ENCODE measurements around the gene CXXC1. TPM values are rescaled to one million over a fixed set of nuclear protein-coding genes. Genes with fewer than 3 reads are reported as not detected.

CXXC1 gene
- total and polyA plus RNA-seq, 2 of the 13 experiments (the other 11 are each of a cell fraction or from before 2014, with no cell fraction given), result 32.9 to 39.0 TPM

DNA sequence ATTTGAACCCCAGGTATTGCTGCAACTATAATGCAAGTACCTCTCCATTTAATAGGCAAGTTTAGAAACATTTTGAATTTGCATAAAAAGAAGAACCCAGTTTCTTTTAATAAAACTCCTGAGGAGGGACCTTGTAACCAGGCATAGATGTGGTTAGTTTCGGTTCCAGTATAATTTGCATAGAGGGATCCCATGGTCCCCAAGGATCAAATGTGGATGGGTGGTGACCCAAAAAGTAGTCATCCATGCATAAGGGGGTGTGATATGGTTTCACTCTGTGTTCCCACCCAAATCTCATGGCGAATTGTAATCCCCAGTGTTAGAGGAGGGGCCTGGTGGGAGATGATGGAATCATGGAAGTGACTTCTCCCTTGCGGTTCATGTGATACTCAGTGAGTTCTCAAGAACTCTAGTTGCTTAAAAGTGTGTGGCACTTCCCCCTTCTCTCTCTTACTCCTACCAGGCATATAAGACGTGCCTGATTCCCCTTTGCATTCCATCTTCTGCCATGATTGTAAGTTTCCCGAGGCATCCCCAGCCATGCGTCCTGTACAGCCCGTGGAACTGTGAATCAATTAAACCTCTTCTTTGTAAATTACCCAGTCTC is 47.2 kb upstream of the CXXC1 start:
- Histone ChIP-seq H3K36me3 (replicated peaks in 1 of 2; ENCODE audit: control insufficient read depth in 1 of 2, insufficient read depth in 2 of 2, low read length in 2 of 2) (no peaks in the 10 kb centered on the region), H3K4me3 (replicated peaks in 1 of 3; ENCODE audit: insufficient read depth in 1 of 3, low read depth in 2 of 3, low read length in 3 of 3) (no peak overlapping the region), H3K9ac (ENCODE audit: insufficient read depth, low read depth, low read length) (no peak overlapping the region), H4K20me1 (ENCODE audit: insufficient read depth, low read length) (no peaks in the 10 kb centered on the region), H3K27ac (ENCODE audit: extremely low read length, insufficient read depth, low read length) (no peak overlapping the region), H3K4me1 (ENCODE audit: insufficient read depth, low read length) (no peaks in the 10 kb centered on the region), H3K4me2 (ENCODE audit: low read depth, low read length) (no peak overlapping the region), H2AFZ (ENCODE audit: low read length) (no peak overlapping the region), H3K79me2 (ENCODE audit: insufficient read depth, low read length) (no peaks in the 10 kb centered on the region), H3K27me3 (ENCODE audit: control insufficient read depth in 1 of 2, insufficient read depth in 2 of 2, low read length in 2 of 2) (0 out of 5 replicates have a peak, but pooled peaks cover 0 to 4% of the 10 kb centered on the region in 2 experiments), H3K9me3 (ENCODE audit: low read length) (0 out of 2 replicates have a peak, but pooled peaks cover 7% of the 10 kb centered on the region)
- FAIRE-seq, result no peak
- WGBS (ENCODE audit: low lambda C conversion rate), result 51% methylated on average over 6 of the region's 7 CpGs
- in situ Hi-C loops (cut with HindIII; ENCODE audit: extremely low pct_ligation_motif_present, low pct_unique_long_range_greater_than_20kb), result no loop called here
- no TSS peak for BruUV-seq (replicated peaks)
- intact Hi-C loops (cut with micrococcal nuclease; ENCODE audit: unreplicated experiment), result no loop called here
- no peak for TF ChIP-seq ZNF451 (CRISPR knock-in tag; IDR thresholded peaks at IDR 0.05)
- TF ChIP-seq, protein P1, sequence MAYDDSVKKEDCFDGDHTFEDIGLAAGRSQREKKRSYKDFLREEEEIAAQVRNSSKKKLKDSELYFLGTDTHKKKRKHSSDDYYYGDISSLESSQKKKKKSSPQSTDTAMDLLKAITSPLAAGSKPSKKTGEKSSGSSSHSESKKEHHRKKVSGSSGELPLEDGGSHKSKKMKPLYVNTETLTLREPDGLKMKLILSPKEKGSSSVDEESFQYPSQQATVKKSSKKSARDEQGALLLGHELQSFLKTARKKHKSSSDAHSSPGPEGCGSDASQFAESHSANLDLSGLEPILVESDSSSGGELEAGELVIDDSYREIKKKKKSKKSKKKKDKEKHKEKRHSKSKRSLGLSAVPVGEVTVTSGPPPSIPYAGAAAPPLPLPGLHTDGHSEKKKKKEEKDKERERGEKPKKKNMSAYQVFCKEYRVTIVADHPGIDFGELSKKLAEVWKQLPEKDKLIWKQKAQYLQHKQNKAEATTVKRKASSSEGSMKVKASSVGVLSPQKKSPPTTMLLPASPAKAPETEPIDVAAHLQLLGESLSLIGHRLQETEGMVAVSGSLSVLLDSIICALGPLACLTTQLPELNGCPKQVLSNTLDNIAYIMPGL (CRISPR knock-in tag; IDR thresholded peaks at IDR 0.05; ENCODE audit: borderline replicate concordance in 1 of 2, low read depth in 1 of 2), result no peak
- no peak for TF ChIP-seq ZNF670 (CRISPR knock-in tag; IDR thresholded peaks at IDR 0.05; ENCODE audit: borderline replicate concordance)
- TF ChIP-seq GLI4 (CRISPR knock-in tag; IDR thresholded peaks at IDR 0.05; ENCODE audit: borderline replicate concordance), result no peak
- no peak for TF ChIP-seq YEATS2 (CRISPR knock-in tag; IDR thresholded peaks at IDR 0.05; ENCODE audit: borderline replicate concordance)
- TF ChIP-seq SAFB2 (CRISPR knock-in tag; IDR thresholded peaks at IDR 0.05; ENCODE audit: borderline replicate concordance, low read depth), result no peak
- TF ChIP-seq PPARG (CRISPR knock-in tag; conservative IDR thresholded peaks at IDR 0.05), result no peak
- TF ChIP-seq, protein P2, sequence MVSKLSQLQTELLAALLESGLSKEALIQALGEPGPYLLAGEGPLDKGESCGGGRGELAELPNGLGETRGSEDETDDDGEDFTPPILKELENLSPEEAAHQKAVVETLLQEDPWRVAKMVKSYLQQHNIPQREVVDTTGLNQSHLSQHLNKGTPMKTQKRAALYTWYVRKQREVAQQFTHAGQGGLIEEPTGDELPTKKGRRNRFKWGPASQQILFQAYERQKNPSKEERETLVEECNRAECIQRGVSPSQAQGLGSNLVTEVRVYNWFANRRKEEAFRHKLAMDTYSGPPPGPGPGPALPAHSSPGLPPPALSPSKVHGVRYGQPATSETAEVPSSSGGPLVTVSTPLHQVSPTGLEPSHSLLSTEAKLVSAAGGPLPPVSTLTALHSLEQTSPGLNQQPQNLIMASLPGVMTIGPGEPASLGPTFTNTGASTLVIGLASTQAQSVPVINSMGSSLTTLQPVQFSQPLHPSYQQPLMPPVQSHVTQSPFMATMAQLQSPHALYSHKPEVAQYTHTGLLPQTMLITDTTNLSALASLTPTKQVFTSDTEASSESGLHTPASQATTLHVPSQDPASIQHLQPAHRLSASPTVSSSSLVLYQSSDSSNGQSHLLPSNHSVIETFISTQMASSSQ (IDR thresholded peaks at IDR 0.05; ENCODE audit: low read depth), result no peak
- TF ChIP-seq, protein P2 (CRISPR knock-in tag; IDR thresholded peaks at IDR 0.05; ENCODE audit: borderline replicate concordance), result no peak
- no peak for TF ChIP-seq ZNF460 (CRISPR knock-in tag; IDR thresholded peaks at IDR 0.05; ENCODE audit: borderline replicate concordance)
- TF ChIP-seq NFE2 (CRISPR knock-in tag; IDR thresholded peaks at IDR 0.05), result no peak
- no peak for TF ChIP-seq MAF1 (CRISPR knock-in tag; IDR thresholded peaks at IDR 0.05; ENCODE audit: borderline replicate concordance)
- ChIA-PET POLR2A (no interaction called here), CTCF (ENCODE audit: low intra/inter-chr PET ratio, low total read pairs) (no interaction called here)
- no peak for DNase-seq (ENCODE audit: low spot score)
- ATAC-seq, result no peak
